ENCODE data around the gene LRRC27.

- no peak for TF ChIP-seq POLR2A (IDR thresholded peaks at IDR 0.05)
- TF ChIP-seq CTCF (IDR thresholded peaks at IDR 0.05): no peak
- no peak for TF ChIP-seq EP300 (IDR thresholded peaks at IDR 0.05)
- TF ChIP-seq POLR2AphosphoS5 (IDR thresholded peaks at IDR 0.05): no peak
Measured at GRCh38 chr10:132341017-132341416, 9.0 kb downstream of the LRRC27 start.
